ENCODE results near the gene RASD2.

The RASD2 gene

DNA sequence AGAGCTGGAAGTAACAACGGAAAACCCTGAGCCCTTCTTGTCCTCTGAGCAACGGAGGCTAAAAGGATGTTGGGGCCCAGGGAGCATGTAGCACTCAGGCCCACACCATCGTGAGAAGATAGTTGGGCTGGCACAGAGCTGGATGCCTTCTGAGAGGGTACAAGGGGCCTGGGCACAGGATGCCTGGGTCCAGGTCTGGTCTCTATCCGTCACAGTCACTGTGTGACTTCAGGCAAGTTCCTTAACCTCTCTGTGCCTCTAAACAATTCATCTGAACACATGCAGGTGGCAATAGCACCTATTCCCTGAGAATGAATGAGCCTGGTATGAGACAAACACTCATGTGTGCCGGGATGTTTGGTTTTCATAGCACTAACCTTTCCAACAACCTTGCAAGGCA lies 47.3 kb downstream of the RASD2 start:
- no peak for DNase-seq

GRCh38 chr22:35589071-35589755 lies 48.6 kb downstream of the RASD2 start:
- no peak for DNase-seq

DNA sequence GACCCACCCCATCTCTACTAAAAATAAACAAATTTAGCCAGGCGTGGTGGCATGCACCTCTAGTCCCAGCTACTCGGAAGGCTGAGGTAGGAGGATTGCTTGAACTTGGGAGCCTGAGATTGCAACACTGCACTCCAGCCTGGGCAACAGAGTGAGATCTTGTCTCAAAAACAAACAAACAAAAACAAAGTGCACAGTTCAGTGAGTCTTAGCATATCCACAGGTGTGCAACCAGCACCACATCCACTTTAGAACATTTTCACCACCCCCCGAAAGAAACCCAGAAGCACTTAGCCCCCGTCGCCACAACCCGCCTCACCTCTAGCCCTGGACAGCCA lies 49.1 kb downstream of the RASD2 start:
- no peak for DNase-seq

GRCh38 chr22:35590634-35591295 lies 50.1 kb downstream of the RASD2 start:
- DNase-seq: no peak

DNA sequence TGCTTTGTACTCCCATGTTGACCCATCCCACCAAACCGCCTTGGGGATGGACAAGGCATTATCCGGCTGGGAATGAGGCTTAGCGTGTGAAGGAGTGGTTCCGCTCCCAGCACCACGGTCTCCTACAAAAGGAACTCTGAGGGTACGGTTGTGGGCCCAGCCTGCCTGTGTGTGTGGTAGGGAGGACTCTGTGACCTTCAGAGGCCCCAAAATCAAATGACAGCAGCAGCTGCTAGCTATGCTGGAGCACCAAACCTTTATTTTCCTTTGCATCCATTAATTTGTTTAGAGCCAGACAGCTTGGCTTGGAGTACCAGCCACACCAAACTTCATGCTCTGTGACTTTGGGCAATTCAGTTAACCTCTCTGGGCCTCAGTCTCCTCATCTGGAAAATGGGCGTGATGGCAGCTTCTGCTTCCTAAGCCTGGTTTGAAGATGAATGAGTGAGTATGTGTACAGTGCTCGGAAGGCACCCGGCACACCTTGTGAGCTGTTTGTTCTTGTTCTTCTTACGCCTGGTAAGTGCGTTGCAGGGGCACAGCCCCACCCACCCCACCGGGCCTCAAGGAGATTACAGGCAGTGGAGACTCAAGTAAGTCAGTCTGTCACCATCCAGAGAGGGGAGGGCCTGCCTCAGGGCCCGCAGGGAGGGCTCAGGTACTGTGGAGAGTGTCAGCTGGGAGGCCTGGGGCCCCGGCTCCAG lies 51.2 kb downstream of the RASD2 start:
- no peak for DNase-seq

- no peak for DNase-seq
Observed at GRCh38 chr22:35592418-35592967, 51.9 kb downstream of the RASD2 start.

DNA sequence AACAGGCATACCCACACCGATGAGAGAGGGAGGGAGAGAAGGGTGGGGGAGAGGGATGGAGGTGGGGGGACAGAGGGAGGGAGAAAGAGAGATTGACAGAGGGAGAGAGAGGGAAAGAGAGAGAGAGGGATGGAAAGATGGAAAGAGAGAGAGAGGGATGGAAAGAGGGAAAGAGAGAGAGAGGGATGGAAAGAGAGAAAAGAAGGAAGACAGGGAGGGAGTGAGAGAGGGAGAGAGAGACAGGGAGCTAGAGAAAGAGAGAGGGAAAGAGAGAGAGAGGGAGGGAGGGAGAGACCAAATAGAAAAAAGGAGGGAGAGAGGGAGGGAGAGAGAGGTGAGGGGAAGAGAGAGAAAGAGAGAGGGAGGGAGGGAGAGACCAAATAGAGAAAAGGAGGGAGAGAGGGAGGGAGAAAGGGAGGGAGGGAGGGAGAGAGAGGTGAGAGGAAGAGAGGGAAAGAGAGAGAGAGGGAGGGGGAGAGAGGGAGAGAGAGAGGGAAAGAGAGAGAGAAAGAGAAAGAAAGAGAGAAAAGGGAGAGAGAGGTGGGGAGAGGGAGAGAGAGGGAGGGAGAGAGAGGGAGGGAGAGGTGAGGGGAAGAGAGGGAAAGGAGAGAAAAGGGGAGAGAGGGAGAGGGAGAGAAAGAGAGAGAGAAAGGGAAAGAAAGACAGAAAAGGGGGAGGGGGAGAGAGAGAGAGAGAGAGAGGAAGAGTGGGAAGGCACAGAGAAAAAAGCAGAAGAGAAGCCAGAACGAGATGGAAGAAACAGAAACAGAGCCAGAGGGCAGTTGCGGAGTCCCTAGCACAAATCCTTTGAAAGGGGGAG lies 52.6 kb downstream of the RASD2 start:
- no peak for DNase-seq

- no peak for DNase-seq
Observed at GRCh38 chr22:35593891-35594470, 53.4 kb downstream of the RASD2 start.

- no peak for DNase-seq
Observed at GRCh38 chr22:35594686-35595085, 54.1 kb downstream of the RASD2 start.

GRCh38 chr22:35596821-35597220 lies 56.2 kb downstream of the RASD2 start:
- DNase-seq: no peak

- no peak for DNase-seq
Observed at GRCh38 chr22:35597692-35598395, 57.2 kb downstream of the RASD2 start.

GRCh38 chr22:35598396-35598710 lies 57.7 kb downstream of the RASD2 start:
- DNase-seq: no peak

DNA sequence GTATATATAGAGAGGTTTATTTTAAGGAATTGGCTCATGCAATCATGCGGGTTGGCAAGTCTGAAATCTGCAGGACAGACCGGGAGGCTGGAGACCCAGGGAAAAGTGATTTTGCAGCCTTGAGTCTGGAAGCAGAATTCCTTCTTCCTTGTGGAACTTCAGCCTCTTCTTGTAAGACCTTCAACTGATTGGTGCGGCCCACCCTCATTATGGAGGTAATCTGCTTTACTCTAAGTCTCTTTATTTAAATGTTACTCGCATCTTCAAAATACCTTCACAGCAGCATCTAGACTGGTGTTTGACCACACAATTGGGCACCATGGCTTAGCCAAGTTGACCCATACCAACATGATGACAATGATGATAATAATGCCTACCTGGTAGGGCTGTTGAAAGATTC lies 58.7 kb downstream of the RASD2 start:
- DNase-seq: no peak

GRCh38 chr22:35600476-35600875 lies 59.8 kb downstream of the RASD2 start:
- no peak for DNase-seq

GRCh38 chr22:35601013-35601580 lies 60.5 kb downstream of the RASD2 start:
- DNase-seq: no peak

GRCh38 chr22:35601743-35602615 lies 61.3 kb downstream of the RASD2 start:
- DNase-seq: no peak
